GM19099 (cell line): Measurements from ENCODE around the gene SDK2.

Source experiments
- POLR2A ChIP-seq: IDR thresholded peaks from 3 replicates; pipeline ENCODE4 v1.6.1; 2011; ENCODE audit warnings: low read depth; ENCODE audit not compliant: insufficient read length; ENCODE audit errors: extremely low read depth

SDK2 gene

DNA sequence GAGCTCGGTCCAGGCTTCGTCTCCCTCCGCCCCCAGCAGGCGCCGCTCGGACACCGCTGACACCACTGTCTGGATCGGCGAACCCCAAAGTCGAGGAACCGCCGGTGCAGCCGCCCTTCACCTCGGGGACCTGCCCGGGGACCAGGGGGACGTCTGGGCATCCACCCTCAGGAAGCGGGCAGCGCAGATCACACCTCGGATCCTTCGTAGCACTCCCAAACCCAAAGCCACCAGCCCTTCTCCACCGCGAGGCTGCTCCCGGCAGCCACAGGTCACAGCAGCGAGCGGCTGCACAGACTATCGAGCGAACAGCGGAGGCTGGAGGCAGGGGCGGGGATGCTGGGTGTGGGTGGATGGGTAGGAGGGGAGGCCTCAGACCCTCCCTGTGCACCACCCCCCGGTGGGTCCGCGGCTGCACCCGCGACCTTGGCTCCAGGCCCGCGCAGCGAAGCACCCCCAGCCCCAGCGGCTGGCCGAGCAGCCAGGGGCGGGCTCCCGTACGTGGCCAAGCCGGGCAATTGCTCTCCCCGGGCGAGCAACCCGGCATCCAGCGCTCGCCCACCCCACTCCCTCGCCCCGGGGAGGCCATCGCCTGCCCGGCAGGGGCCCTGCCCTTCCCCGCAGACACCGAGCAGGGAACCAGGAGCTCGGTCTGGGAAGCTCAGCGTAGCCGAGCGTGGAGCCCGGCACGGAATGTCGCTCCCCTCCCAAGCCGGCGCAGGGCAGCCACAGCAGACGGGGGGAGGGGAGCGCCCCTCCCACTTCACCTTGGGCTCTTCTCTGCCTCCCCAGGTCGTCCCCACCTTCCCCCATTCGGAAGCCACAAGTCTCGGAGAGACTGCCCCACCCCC, 1.0 kb downstream of the SDK2 start:
- no peak for TF ChIP-seq POLR2A

DNA sequence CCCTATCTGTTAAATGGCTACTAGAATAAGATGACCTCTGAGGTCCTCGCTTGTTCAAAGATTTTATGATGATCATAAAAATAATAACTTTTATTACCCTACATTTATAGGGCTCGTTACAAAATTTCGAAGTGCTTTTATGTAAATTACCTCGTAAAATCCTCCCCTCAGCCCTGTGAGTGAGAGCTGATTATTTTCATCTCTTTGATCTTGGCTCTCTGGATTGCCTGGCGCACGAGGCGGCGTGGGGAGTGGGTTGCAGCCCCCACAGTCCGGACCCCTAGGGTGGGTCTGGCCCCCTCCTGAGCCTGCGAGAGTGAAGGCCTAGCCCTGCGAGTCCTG, 1.6 kb downstream of the SDK2 start:
- no peak for TF ChIP-seq POLR2A

DNA sequence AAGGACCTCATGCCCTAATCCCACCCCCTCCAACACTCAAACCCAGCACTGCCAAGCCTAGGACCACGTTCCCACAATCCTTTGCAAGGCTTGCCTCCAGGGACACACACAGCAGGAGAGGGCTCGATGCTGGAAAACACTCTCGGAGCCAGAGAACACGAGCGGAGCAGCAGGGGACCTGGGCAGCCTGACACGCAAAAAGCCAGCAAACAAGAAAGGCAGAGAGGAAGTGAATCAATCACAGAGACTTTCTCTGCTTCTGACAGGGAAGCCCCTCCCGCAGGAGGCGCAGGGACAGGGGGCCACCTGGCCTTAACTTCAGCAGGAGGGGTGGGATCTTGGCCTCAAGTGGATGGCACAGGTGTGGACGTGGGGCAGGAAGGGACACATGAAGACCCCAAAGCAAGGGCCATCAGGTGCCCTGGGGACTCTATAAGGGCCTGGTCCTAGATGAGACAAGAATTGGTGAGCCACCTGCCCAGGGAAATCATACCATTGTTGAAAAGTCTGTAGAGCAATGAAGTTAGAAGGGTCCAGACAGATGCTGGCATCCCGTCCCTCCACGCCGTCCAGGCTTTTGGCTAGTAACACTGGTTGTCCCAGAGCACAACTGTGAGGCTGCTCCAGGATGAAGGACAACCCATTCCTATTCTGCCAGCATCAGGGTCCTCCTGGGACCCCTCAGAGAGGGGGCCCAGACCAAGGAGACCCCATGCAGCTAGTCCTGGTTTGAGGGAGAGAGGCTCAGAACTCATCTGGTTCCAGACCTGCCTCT, 2.2 kb downstream of the SDK2 start:
- TF ChIP-seq POLR2A, result no peak

DNA sequence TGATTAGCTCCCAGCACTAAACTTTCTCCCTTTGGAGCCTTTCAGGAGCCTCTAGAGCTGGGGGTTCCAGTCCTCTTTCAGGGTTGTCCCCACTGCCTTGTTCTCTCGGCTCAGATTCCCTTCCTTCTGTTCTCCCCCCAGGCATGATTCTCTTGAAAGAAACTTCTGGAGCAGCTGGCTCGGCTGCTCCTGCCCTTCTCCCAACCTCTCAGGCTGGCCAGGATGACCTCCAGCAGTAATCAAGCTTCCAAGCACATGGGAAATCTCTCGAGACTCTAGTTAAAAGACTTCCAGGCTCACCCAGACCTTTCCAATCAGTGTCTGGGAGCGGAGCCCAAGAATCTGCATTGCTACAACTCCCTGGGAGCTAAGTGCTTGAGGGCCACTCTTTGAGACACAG, 3.6 kb downstream of the SDK2 start:
- TF ChIP-seq POLR2A, result no peak

DNA sequence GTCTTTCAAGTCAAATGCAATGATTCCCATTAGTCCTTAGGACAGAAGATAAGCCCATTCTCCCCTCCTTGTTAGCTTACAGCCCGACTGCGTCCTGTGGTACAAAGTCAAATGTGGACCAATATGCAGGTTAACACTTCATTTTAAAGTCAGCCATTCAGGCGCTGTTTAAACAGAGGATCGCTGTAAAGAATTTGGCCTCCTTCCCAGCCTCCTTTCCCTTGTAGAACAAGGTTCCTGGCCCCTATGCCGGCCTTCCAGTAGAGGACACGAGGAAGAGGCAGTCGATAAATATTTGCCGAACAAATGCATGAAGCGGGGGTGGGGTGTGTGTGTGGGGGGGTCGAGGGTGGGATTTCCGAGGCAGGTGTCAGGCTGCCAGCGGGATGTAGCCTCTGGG, 4.3 kb downstream of the SDK2 start:
- TF ChIP-seq POLR2A, result no peak

DNA sequence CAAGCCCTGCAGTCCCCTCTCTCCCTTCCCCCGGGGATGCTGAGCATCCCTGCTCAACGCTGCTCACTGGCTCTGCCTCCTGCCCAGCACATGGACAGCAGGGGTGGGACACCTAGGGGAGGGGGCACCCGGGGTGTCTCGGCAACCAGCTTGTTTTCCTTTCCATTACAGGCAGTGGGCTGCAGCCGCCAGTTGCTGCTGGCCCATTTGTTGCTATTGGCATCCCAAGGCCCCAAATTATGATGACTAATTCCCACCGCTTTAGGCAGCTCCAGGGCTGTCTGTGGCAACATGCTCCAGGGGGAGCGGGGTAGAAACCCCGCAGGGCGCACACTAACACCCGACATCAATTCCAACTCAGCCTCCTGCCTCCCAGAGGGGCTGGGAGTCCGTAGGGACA, 4.9 kb downstream of the SDK2 start:
- no peak for TF ChIP-seq POLR2A

DNA sequence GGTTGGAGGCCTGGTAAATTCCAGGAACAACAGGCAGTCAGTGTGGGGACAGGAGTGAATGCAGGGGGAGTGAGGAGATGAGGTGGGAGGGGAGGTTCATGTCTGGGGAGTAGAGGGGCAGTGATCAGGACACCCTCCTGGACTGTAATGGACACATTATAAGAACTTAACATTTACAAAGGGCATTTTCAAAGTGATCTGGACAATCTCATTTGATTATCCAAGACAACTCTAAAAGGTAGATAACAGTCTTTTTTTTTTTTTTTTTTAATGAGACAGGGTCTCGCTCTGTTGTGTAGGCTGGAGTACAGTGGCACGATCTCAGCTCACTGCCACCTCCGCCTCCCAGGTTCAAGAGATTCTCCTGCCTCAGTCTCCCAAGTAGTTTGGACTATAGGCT, 5.7 kb downstream of the SDK2 start:
- TF ChIP-seq POLR2A, result no peak

DNA sequence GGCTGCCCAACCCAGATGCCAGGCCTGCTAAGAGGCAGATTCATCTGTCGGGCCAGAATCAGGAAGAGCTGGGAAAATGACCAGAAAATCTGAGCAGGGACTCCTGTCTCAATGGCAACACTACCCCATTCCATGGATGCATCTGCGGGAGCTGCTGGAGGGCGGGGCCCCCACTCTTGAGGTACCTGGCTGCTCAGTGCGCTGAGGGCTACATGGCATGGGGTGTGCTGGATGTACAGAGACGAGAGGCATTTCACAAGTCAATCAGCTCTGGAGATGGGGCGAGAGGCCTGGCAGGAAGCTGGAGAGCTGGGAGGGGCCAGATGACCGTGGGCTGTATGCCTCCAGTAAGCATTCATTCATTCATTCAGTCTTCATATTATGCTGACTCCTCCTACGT, 6.4 kb downstream of the SDK2 start:
- TF ChIP-seq POLR2A, result no peak

DNA sequence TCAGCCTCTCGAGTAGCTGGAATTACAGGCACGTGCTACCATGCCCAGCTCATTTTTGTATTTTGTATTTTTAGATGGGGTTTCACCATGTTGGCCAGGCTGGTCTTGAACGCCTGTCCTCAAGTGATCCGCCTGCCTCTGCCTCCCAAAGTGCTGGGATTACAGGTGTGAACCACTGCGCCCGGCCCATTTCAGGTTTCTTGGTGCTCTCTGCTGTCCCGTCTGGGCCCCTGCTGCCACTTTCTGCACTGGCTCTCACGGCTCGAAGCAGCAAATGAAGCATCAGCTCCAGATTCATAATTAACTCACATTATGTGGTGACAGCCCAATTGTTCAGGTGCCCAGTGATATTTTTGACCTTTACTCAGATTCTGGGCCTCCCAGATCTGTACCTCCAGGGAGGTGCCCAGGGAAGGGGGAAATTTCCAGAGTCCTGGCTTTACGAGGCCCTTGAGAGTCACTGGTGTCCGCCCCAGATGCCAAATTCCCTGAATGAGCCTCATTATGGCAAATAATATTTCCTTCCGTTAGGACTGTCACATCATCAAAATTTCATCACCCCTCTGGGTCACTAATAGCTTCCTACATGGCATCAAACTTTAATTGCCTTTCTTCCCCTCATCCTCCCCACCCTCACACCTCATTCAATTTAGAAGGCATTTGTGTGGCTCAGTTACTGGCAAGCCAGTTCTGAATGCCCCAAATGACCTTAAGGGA, 9.0 kb downstream of the SDK2 start:
- no peak for TF ChIP-seq POLR2A

DNA sequence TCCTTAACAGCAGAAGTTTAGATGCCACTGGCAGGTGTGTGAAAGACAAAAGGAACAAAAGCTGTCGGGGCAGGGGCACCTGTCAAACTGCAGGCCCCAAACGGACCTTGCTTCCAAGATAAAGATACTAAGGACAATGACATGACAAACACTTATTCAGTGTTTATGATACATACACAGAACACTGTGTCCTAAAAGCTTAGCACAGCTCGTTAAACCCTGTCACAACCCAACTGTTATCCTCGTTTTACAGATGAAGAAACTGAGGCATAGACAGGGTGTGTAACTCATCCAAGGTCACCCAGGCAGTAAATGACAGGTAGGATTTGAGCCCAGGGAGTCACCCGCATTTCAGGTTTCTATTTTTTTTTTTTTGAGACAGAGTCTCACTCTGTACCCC, 9.6 kb downstream of the SDK2 start:
- no peak for TF ChIP-seq POLR2A

DNA sequence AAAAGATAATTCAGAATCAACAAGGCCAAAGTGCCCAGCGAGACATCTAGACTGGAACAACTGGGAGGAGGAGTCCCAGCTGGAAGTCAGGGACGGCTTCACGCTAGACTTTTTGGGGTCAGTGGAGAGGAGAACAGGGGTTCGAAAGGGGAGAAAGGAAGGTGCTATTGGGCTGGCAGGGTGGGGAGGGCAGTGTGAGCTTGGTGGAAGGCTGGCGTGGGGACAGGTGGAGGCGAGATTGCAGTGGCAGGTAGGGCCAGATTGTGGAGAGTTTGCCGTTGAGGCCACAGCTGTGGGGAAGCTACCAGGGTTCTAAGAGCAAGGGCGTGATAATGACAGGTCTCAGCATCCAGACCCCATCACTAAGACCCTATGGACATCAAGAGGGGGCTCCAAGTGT, 10.5 kb downstream of the SDK2 start:
- no peak for TF ChIP-seq POLR2A

DNA sequence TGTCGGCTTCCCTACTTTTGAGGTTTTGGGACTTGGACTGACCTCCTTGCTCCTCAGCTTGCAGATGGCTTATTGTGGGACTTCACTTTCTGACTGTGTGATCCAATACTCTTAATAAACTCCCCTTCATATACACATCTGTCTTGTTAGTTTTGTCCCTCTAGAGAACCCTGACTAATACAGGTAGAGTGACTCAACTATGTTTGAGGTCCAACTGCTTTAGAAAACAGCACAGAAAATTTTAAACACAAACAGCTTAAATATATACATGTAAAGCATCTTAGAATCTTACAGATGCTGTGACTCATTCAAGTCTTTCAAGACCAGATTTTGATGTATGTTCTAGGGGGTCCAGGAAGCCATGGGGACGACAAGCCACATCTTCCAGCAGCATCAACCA, 11.7 kb downstream of the SDK2 start:
- TF ChIP-seq POLR2A, result no peak

DNA sequence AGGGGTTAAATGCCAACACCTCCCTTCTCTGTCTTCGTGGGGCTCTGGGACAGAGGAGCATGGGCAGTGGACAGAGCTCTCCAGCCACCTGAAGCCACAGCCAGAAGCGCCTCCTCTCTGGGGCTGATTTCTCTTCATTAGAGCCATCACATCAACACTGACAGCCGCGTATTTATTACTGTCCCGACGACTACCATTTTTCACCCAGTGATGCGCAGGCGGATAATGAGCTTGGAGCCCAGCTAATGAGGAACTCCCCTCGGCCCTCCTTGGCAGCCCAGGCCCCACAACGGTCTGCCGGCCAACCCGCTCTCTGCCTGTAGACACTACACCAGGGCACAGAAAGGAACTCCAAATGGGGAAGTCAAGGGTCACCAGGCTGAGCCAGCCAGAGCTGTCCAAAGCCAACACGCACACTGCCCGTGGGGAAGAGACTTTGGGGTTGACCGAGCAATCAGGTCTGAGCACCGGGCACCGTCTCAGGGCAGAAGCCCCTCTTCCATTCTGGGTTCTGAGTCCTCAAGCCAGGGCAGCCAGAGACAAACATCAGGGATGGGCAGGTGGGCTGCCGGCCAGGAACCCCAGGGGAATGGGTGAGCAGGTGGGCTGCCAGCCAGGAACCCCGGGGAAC, 13.2 kb downstream of the SDK2 start:
- TF ChIP-seq POLR2A, result no peak

DNA sequence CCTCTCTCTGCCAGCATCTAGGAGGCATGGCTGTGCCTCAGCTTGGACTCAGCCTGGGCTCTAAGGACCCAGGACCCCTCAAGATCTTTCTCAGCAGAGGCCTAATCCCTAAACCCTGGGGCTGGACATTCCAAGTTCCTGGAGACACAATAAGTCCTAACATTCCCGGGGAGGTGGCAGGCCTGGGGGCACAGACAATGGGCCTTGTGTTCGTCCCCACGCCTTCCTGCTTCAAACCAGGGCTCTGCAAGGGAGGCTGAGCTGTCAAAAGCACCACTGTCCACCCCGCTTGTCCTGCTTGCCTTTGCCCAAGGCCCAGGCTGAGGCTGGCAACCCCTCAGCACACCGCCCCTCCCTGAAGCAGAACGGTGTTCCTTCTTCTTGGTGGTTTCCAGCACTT, 13.7 kb downstream of the SDK2 start:
- no peak for TF ChIP-seq POLR2A
